ENCODE measurements around the gene CA4.

CA4 gene

GRCh38 chr17:60141111-60142018 lies 8.4 kb upstream of the CA4 start:
- Histone ChIP-seq H3K4me3 (ENCODE audit: low read depth, low read length) (no peak overlapping the region), H3K27ac (ENCODE audit: extremely low read depth, low read depth, low read length) (no peak overlapping the region), H3K4me1 (ENCODE audit: control insufficient read depth, insufficient read depth, low read length) (peaks cover 4% of the 10 kb centered on the region), H3K36me3 (ENCODE audit: control insufficient read depth in 2 of 2, insufficient read depth in 1 of 2, low read length in 2 of 2) (no peaks in the 10 kb centered on the region), H3K9me3 (ENCODE audit: control insufficient read depth, insufficient read depth, low read depth, low read length) (no peaks in the 10 kb centered on the region)
- CTCF ChIA-PET, result interaction anchor here (0.6 to 2.1 kb wide), 28 partner anchors 8 to 1249 kb away, joined by 3 to 16 read pairs (median 3); no protein-coding TSS in a partner anchor
- TF ChIP-seq ZNF558 (tag by site-specific recombination; IDR thresholded peaks at IDR 0.05), result no peak
- no peak for TF ChIP-seq ZNF19 (tag by site-specific recombination; IDR thresholded peaks at IDR 0.05; ENCODE audit: low read depth)
- no peak for TF ChIP-seq ZNF548 (tag by site-specific recombination; IDR thresholded peaks at IDR 0.05)
- TF ChIP-seq ZNF37A (tag by site-specific recombination; IDR thresholded peaks at IDR 0.05), result no peak
- no peak for TF ChIP-seq ZNF169 (tag by site-specific recombination; IDR thresholded peaks at IDR 0.05)
- no peak for TF ChIP-seq ATF2 (tag by site-specific recombination; IDR thresholded peaks at IDR 0.05; ENCODE audit: low read depth)
- TF ChIP-seq ZIC2 (tag by site-specific recombination; IDR thresholded peaks at IDR 0.05), result no peak
- TF ChIP-seq ZNF48 (tag by site-specific recombination; IDR thresholded peaks at IDR 0.05), result no peak
- TF ChIP-seq ZNF138 (tag by site-specific recombination; IDR thresholded peaks at IDR 0.05; ENCODE audit: borderline replicate concordance), result no peak
- no peak for TF ChIP-seq ZNF544 (tag by site-specific recombination; IDR thresholded peaks at IDR 0.05)
- no peak for TF ChIP-seq ZNF174 (tag by site-specific recombination; IDR thresholded peaks at IDR 0.05)
- TF ChIP-seq, protein P1, sequence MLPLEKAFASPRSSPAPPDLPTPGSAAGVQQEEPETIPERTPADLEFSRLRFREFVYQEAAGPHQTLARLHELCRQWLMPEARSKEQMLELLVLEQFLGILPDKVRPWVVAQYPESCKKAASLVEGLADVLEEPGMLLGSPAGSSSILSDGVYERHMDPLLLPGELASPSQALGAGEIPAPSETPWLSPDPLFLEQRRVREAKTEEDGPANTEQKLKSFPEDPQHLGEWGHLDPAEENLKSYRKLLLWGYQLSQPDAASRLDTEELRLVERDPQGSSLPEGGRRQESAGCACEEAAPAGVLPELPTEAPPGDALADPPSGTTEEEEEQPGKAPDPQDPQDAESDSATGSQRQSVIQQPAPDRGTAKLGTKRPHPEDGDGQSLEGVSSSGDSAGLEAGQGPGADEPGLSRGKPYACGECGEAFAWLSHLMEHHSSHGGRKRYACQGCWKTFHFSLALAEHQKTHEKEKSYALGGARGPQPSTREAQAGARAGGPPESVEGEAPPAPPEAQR (tag by site-specific recombination; IDR thresholded peaks at IDR 0.05), result no peak
- TF ChIP-seq ZNF184 (tag by site-specific recombination; IDR thresholded peaks at IDR 0.05), result no peak
- POLR2A ChIA-PET, result interaction anchor here (1.2 to 1.3 kb wide), 3 partner anchors 31 to 458 kb away, joined by 4 to 9 read pairs (median 5); partner anchors contain the start of genes PPM1D and USP32

DNA sequence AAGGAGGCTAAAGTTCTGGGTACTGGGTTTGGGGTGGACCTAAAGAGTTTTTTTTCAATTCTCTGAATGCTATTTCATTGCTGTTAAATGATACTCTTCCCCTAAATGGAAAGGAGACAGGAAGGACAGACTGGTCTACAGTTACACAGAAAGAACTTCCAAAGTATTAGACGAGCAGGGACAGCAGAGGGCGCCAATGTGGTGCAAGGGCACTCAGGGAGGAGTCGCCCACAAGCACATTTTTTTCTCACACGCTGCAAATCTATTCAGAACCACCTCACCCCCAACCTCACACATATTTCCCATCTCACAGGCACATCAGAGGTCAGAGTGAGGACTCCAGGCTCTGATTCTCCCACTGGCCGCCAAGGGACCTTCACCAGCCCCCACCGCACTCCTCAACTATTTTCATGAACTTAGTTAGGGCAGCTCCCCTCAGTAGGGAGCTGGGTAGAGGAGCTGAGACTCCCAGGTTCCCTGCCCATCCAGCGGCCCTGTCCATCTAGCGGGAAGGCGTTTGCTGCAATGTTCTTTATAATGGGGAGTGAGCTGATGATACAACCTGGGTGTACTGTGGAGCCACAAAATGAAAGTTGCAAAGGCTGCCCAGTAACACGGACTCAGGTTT lies 6.8 kb upstream of the CA4 start:
- CTCF ChIA-PET, result interaction anchor here (0.6 to 2.1 kb wide), 27 partner anchors 8 to 497 kb away, joined by 3 to 16 read pairs (median 3); no protein-coding TSS in a partner anchor
- Histone ChIP-seq H3K9me3 (ENCODE audit: control insufficient read depth, insufficient read depth, low read depth, low read length) (no peaks in the 10 kb centered on the region), H3K27ac (ENCODE audit: extremely low read depth, low read depth, low read length) (no peak overlapping the region), H3K4me1 (ENCODE audit: control insufficient read depth, insufficient read depth, low read length) (peaks cover 4% of the 10 kb centered on the region), H3K4me3 (ENCODE audit: low read depth, low read length) (no peak overlapping the region), H3K36me3 (ENCODE audit: control insufficient read depth in 2 of 2, insufficient read depth in 1 of 2, low read length in 2 of 2) (no peaks in the 10 kb centered on the region)
- POLR2A ChIA-PET, result interaction anchor here (0.6 to 1.0 kb wide), 2 partner anchors 14 to 15 kb away, joined by 4 to 7 read pairs; no protein-coding TSS in a partner anchor
- peak; percentile 65 for TF ChIP-seq ZBTB8A (tag by site-specific recombination; IDR thresholded peaks at IDR 0.05)
- TF ChIP-seq ZNF561 (tag by site-specific recombination; IDR thresholded peaks at IDR 0.05; ENCODE audit: borderline replicate concordance), result peak; percentile 62; the same call in 1 of the 2 replicates
- 0 out of 2 replicates have a peak, but pooled peaks have one; percentile 35 for TF ChIP-seq ZFP69B (tag by site-specific recombination; IDR thresholded peaks at IDR 0.05)
- TF ChIP-seq ZNF529 (tag by site-specific recombination; IDR thresholded peaks at IDR 0.05; ENCODE audit: insufficient replicate concordance), result no peak
- TF ChIP-seq SCRT1 (tag by site-specific recombination; IDR thresholded peaks at IDR 0.05; ENCODE audit: borderline replicate concordance), result no peak
- TF ChIP-seq PRDM1 (tag by site-specific recombination; IDR thresholded peaks at IDR 0.05), result peak; percentile 22; the same call in 1 of the 2 replicates
- peak; percentile 40; the same call in 1 of the 2 replicates for TF ChIP-seq WT1 (tag by site-specific recombination; IDR thresholded peaks at IDR 0.05)
- no peak for TF ChIP-seq BCL6B (tag by site-specific recombination; IDR thresholded peaks at IDR 0.05)
- TF ChIP-seq ZBTB48 (tag by site-specific recombination; IDR thresholded peaks at IDR 0.05), result peak; percentile 73
- no peak for TF ChIP-seq YY2 (tag by site-specific recombination; IDR thresholded peaks at IDR 0.05)
- TF ChIP-seq ZNF843 (tag by site-specific recombination; IDR thresholded peaks at IDR 0.05), result no peak
- TF ChIP-seq ZBTB11 (tag by site-specific recombination; conservative IDR thresholded peaks at IDR 0.05; ENCODE audit: low read depth), result no peak
- TF ChIP-seq ZEB2 (tag by site-specific recombination; IDR thresholded peaks at IDR 0.05), result peak; percentile 24; the same call in 1 of the 2 replicates
- peak; percentile 45; the same call in 1 of the 2 replicates for TF ChIP-seq ZNF2 (tag by site-specific recombination; IDR thresholded peaks at IDR 0.05)

Measured in HEK293 (cell line).